Measurements from ENCODE around the gene SRD5A1. TPM values are rescaled to one million over a fixed set of nuclear protein-coding genes. Genes with fewer than 3 reads are reported as not detected.
A peak's percentile ranks its signal among the peaks of the same experiment; 100 is the strongest.

Gene SRD5A1
- 29.7 and 31.3 TPM in 2 replicates for total RNA-seq
- long read RNA-seq, full-length matches to known transcripts, result 8 of 16 reads
- long read RNA-seq, partial matches to known transcripts, result 4 of 16 reads
- long read RNA-seq, other reads (novel, unspliced or antisense), result 4 of 16 reads

GRCh38 chr5:6632888-6633468, at the start of gene SRD5A1, which contains the start of gene NSUN2:
Gene SRD5A1 (plus strand): TSS chr5:6633440. CDS start chr5:6633577, 137 bp downstream.
Gene NSUN2 (minus strand): TSS chr5:6633044. CDS start chr5:6632979, 65 bp downstream.
- Mint-ChIP-seq H3K4me3 (peak within 1 kb of the TSS; percentile 98), H3K9me3 (no peaks in the 10 kb centered on the region), H3K36me3 (ENCODE audit: low read depth) (peaks cover 7% of the 10 kb centered on the region), H3K27ac (ENCODE audit: unreplicated experiment) (peak within 1 kb of the TSS; percentile 100), H3K27me3 (ENCODE audit: low read depth) (no peaks in the 10 kb centered on the region), H3K4me1 (peaks cover 33% of the 10 kb centered on the region)
- no peak for TF ChIP-seq CTCF (conservative IDR thresholded peaks at IDR 0.05)
- peak; percentile 87 for DNase-seq (ENCODE audit: low read depth, low spot score)

GRCh38 chr5:6584101-6584645, 49.1 kb upstream of the SRD5A1 start:
- Mint-ChIP-seq H3K36me3 (ENCODE audit: low read depth) (no peaks in the 10 kb centered on the region), H3K9me3 (peaks cover 4% of the 10 kb centered on the region), H3K27me3 (ENCODE audit: low read depth) (peaks cover 74% of the 10 kb centered on the region), H3K4me1 (peaks cover 4% of the 10 kb centered on the region), H3K27ac (ENCODE audit: unreplicated experiment) (no peak overlapping the region), H3K4me3 (peak overlapping the region; percentile 59)
- no peak for TF ChIP-seq CTCF (conservative IDR thresholded peaks at IDR 0.05)
- no peak for DNase-seq (ENCODE audit: low read depth, low spot score)

DNA sequence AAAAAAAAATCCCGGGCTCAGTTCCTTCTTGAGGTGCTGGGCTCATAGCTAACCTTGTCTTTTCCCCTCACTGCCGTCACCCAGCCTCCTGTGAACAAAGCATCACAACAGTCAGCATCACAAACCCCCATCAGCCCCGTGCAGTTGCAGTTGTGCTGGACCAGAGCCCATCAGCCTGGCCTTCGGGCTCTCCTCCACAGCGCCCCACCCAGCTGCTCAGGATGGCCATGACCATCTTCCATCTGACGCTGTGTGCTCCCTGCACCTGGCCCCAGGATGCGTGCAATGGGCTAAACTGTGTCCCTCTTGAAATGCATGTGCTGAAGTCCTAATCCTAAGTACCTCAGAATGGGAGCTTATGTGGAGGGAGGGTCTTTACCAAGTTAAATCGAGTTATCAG, 48.5 kb upstream of the SRD5A1 start:
- peaks cover 4% of the 10 kb centered on the region for H3K9me3 Mint-ChIP-seq
- H3K4me1 Mint-ChIP-seq, result peaks cover 4% of the 10 kb centered on the region
- no peaks in the 10 kb centered on the region for H3K36me3 Mint-ChIP-seq (ENCODE audit: low read depth)
- no peak for TF ChIP-seq CTCF (conservative IDR thresholded peaks at IDR 0.05)
- peak overlapping the region; percentile 48 for H3K4me3 Mint-ChIP-seq
- peaks cover 68% of the 10 kb centered on the region for H3K27me3 Mint-ChIP-seq (ENCODE audit: low read depth)
- no peak overlapping the region for H3K27ac Mint-ChIP-seq (ENCODE audit: unreplicated experiment)
- no peak for DNase-seq (ENCODE audit: low read depth, low spot score)

GRCh38 chr5:6585168-6585567, 48.1 kb upstream of the SRD5A1 start:
- Mint-ChIP-seq H3K4me1 (peaks cover 4% of the 10 kb centered on the region), H3K9me3 (peaks cover 4% of the 10 kb centered on the region), H3K27ac (ENCODE audit: unreplicated experiment) (no peak overlapping the region), H3K27me3 (ENCODE audit: low read depth) (peaks cover 64% of the 10 kb centered on the region), H3K4me3 (peak overlapping the region; percentile 48), H3K36me3 (ENCODE audit: low read depth) (peaks cover 3% of the 10 kb centered on the region)
- DNase-seq (ENCODE audit: low read depth, low spot score), result no peak
- TF ChIP-seq CTCF (conservative IDR thresholded peaks at IDR 0.05), result no peak

- Mint-ChIP-seq H3K27me3 (ENCODE audit: low read depth) (peaks cover 56% of the 10 kb centered on the region), H3K27ac (ENCODE audit: unreplicated experiment) (no peak overlapping the region), H3K36me3 (ENCODE audit: low read depth) (peaks cover 3% of the 10 kb centered on the region), H3K4me3 (no peak overlapping the region), H3K4me1 (peaks cover 4% of the 10 kb centered on the region), H3K9me3 (peaks cover 4% of the 10 kb centered on the region)
- no peak for DNase-seq (ENCODE audit: low read depth, low spot score)
- TF ChIP-seq CTCF (conservative IDR thresholded peaks at IDR 0.05), result no peak
Observed at GRCh38 chr5:6585939-6586646, 47.1 kb upstream of the SRD5A1 start.
